Activated T-helper 1 cell treated with anti-CD3 and anti-CD28 coated beads, Interleukin-2, amount 50 U/mL, for 16 hours (primary cell): ENCODE results near the gene DECR2.
"Not testable (repeated sequence)": the region's sequence is repeated elsewhere in the genome, so short reads cannot be mapped to it uniquely, and the experiment has no call there.

Experiments
- DNase-seq, 2 donors: peaks; one replicate each; pipeline ENCODE4 v3.0.0-alpha.2; 2020; ENCODE audit warnings: low read depth in 1 of 2, low spot score in 1 of 2

The DECR2 gene

DNA sequence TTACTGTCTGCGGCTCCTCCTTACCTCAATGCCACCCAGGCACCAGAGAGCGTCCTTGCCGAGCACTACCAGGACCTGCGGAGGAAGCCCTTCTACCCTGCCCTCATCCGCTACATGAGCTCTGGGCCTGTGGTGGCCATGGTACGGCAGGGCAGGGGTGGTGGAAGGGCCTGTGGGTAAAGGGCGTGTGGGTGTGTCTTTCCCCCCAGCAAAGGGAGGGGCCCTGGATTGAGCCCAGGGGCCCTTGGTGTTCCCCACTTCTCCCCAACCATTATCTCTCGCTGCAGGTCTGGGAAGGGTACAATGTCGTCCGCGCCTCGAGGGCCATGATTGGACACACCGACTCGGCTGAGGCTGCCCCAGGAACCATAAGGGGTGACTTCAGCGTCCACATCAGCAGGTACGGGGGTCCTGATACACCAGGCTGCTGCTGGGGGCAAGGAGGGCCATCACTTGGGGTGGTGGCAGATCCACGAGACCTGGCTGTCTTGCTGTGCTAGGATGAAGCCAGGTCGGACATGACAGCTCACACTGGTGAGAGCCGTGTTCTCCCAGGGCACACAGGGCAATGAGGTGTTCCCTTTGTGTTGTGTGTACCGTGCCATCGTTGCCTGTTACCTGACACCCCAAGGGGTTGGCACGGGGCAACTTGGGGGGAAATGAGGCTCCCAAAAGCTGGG is 2.2 kb upstream of the DECR2 start:
- no peak for DNase-seq

DNA sequence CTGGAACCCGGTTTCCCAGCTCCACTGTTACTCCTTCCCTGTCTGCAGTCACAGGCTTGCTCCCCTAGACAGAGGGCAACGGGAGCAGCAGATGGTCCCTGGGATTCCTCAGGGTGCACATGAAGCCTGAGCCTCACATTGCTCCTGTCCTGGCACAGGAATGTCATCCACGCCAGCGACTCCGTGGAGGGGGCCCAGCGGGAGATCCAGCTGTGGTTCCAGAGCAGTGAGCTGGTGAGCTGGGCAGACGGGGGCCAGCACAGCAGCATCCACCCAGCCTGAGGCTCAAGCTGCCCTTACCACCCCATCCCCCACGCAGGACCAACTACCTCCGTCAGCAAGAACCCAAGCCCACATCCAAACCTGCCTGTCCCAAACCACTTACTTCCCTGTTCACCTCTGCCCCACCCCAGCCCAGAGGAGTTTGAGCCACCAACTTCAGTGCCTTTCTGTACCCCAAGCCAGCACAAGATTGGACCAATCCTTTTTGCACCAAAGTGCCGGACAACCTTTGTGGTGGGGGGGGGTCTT is 1.6 kb upstream of the DECR2 start:
- no peak for DNase-seq

DNA sequence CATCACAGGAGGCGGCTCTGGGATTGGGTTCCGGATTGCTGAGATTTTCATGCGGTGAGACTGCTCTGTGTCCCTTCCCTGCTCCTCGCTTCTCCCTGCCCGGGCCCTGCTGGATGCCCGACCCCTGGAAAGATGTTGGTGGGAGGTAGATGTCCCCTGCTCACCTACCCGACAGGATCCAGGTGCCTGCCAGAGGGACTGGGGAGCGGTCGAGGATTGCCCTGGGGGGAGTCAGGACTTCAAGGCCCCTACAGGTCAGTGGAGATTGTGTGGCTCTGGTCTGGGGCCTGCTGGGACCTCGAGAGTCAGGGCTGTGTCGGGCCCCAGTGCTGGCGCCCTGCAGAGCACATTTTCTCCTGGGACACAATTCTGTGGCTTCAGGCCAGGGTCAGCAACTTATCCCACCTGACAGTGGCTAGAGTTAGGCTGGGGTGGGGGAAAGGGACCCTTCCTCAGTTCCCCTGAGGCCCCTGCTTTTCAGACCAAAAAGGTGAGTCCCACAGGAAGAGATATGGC is 3.3 kb downstream of the DECR2 start:
- no peak for DNase-seq

DNA sequence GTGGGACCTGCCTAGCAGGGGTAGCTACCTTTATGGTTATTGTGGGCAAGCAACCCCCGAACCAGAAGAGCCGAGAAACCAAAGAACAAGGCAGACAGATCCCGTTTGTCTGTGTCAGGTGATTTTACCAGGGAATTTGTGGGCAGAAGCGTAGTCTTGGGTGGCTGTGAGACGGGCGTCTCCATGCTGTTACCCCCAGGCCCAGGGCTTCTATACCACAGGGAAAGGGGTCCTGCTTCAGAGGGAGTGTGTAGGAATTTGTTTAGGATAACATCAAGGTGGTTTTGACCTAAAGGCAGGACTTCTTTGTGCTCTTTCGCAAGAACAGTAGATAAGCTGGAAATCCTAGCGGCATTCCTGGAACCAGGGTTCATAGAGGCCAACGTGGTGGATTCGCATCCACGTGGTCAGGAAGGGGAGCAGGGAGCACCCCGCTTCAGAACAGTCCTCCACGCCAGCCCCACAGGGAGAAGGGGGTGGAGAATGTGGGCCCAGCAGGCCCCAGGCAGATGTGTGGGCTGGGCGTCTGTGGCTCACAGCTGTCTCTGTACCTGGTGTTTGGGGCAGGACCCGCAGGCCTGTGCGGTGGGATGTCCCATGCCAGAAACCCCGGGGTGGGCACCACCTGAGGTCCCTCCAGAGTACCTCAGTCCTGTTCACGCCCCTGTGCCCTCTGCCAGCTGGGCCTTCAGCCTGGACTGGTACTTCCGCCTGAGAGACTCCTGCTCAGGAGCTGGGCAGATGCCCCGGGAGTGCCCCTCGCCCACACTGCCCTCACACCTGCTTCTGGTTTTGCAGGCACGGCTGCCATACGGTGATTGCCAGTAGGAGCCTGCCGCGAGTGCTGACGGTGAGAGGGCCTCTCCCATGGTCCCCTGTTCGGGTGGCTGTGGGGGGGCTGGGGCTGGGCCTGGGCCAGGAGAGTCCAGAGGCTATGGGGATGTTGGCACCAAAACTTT is 4.1 kb downstream of the DECR2 start:
- DNase-seq = no peak

DNA sequence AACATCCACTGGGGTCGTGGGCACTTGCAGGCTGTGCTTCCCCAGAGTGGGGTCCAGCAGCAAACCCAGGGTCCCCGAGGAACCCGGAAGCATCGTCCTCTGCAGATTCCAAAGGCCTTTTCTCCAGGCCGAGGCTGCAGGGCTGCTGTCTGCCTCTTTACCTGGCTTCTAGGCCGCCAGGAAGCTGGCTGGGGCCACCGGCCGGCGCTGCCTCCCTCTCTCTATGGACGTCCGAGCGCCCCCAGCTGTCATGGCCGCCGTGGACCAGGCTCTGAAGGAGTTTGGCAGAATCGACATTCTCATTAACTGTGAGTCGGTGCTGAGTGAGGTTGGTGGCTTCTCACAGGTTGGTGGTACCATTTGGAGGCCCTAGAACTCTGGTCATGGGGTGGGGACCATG is 5.6 kb downstream of the DECR2 start:
- no peak for DNase-seq

DNA sequence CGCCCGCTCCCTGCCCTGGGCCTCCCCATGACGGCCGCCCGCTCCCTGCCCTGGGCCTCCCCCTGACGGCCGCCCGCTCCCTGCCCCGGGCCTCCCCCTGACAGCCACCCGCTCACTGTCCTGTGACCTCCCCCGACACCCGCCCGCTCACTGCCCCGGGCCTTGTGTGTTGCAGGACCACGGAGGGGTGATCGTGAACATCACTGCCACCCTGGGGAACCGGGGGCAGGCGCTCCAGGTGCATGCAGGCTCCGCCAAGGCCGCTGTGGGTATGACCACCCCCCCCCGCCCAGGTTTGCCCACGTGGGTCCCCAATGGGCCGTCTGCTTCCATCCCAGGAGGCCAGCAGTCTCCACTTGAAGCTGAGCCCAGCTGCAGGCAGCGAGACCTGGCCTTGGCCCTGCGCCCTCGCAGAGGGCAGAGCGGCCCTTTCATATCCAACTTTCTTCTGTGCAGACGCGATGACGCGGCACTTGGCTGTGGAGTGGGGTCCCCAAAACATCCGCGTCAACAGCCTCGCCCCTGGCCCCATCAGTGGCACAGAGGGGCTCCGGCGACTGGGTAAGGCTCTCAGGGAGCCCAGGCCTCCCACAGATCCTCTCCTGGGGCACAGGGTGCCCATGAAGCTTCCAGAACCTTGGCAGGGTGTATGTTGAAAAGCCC is 9.0 kb downstream of the DECR2 start:
- DNase-seq = no peak

DNA sequence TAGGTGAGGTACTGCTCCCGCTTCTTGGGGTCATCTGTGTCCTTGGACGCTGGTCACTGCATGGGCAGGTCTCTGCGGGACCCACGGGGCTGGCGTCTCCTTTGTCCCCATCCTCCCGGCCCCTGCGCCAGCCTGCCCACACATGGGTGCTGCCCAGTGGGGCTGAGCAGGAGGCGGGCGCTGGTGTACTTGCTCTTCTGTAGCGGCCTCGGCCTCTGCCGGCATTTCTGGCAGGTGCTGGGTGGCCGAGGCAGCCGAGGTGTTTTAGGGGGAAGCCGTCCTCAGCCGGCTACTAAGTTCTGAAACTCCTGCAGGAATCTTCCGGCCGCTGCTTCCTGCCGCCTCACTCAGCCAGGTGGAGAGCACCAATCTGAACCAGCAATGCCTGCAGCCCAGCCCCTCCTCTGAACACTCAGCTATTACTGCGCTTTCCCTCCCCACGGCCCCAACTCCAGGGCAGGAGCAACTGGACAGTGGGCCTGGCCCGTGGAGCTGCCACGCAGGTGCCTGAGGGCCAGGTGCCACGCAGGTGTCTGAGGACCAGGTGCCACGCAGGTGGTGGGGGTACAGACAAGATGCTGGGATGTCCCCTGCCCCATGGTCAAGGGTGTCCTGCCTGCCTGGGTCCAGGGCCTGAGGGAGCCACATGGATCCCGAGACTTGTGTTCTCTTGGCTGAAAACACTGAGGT is 10.0 kb downstream of the DECR2 start:
- no peak for DNase-seq

DNA sequence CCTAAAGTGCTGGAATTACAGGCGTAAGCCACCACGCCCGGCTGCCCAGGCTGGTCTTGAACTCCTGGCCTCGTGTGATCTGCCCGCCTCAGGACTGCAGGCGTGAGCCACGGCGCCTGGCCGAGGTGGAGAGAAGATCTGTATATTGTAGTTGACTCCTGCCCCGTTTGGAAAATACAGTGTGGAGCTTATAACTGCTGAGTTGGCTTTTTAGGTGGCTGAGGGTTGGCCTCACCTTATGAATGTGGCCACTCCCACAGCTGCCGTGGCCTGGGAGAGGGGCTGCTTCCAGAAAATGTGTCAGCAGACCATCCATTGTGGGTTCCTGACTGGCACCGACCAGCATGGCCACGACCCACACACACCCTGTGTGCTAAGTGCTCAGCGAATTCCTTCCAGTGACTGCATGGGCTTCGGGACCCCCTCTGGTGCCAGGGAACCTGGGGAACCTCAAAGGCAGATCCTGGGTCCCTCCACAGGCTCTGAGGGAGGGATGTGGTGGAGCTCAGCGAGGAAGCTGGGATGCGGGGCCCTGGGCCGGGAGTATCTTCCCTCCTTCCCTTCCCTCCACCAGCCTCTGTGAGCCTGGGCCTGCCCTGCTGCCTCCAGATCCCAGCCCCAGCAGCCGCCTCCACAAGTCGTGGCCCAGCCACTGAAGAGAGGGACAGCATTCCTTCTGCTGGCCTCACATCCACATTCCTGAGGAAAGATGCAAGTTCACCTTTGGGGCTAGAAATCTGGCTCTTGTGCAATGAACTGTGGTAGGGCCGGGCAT is 12.9 kb downstream of the DECR2 start:
- DNase-seq = no peak

DNA sequence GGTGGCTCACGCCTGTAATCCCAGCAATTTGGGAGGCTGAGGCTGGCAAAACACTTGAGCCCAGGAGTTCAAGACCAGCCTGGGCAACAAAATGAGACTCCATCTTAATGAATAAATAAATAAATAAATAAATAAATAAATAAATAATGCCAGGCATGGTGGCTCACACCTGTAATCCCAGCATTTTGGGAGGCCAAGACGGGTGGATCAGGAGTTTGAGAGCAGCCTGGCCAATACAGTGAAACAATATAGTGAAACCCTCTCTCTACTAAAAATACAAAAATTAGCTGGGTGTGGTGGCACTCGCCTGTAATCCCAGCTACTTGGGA is 13.4 kb downstream of the DECR2 start:
- not testable (repeated sequence) for DNase-seq

DNA sequence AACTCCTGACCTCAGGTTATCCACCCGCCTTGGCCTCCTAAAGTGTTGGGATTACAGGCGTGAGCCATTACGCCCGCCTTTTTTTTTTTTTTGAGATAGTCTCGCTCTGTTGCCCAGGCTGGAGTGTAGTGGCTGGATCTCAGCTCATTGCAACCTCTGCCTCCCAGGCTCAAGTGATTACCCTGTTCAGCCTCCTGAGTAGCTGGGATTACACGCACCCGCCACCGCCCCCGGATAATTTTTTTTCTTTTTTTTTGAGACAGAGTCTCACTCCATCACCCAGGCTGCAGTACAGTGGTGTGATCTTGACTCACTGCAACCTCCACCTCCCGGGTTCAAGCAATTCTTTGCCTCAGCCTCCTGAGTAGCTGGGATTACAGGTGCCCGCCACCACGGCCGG is 20.5 kb downstream of the DECR2 start:
- not testable (repeated sequence) for DNase-seq

DNA sequence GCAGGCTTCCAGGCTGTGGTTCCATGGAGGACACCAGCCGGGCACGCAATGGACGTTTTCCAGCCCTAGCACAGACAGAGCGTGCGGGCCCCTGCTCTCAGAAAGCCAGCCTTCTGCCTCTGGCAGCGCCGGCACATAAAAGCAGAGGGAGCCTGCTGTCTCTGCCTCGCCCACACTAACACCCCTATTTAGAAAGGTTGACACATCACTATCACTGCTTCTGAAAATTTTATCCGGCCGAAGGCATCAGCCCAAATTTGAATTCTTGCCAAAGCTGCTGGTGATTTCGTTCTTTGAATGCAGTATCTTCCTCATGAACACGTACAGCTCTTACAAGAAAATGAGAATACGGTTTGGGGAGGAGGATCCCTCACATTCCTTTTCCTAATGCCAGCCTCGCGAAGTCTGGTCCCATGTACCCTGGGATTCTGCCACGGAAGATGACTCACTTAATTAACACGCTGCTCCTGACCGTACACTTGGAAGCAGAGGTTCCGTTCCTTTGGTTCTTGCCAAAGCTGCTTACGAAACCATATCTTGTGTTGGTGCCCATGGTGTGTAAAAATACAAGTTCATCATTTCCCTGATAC is 22.4 kb downstream of the DECR2 start:
- DNase-seq = no peak

DNA sequence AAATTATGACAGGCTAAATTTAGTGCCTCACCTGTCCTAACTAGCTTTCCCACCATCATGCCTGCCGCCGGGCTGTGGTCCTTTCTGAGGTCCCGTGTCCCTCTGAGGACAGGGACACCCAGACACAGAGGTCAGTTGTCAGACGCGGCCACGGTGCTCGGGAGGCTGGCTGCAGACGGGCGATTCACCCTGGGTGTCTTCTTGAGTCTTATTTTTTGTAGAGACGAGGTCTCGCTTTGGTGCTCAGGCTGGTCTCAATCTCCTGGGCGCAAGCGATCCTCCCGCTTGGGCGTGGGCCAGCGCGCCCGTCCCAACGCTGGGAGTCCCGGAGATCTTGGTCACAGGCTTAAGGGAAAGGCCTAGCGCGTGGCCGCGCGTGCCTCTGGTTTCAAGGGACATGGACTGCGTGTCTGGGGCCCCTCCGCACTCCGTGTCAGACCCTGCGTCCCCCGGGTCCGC is 23.0 kb downstream of the DECR2 start:
- no peak for DNase-seq

DNA sequence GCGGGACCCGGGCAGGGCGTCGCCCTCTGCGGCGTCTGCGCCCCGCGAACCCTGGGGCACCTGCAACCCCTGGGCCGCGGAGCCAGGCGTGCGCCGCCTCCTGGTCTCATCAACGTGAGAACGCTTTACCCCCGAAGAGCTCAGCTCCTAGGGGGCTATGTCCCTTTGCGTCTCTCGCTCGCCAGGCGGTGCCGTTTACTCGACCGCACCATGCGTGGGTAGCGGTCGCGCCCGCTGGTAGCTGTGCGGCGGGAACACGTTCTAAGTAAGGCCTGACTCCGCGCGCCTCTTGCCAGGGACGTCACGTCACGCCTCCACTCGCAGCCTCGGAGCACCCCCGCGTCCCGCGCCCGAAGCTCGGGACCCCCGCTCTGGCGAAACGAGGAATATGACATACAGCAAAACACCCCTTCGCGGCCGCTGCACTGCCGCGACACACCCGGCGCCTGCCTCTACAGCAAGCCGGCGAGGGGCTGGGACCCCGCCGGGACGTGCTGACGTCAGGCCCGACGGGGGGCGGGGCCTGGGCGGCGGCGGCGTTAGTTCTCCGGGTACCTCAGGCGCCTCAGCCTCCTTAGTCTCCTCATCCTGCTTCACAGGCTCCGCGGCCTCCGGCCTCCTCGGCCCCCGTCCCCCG is 23.5 kb downstream of the DECR2 start, which contains the start of gene RAB11FIP3:
Gene RAB11FIP3 (plus strand): TSS at position 568 of the 637 bp plus-strand sequence. CDS start 358 bp downstream, outside the sequence.
- peak; percentile 70 to 74 for DNase-seq

DNA sequence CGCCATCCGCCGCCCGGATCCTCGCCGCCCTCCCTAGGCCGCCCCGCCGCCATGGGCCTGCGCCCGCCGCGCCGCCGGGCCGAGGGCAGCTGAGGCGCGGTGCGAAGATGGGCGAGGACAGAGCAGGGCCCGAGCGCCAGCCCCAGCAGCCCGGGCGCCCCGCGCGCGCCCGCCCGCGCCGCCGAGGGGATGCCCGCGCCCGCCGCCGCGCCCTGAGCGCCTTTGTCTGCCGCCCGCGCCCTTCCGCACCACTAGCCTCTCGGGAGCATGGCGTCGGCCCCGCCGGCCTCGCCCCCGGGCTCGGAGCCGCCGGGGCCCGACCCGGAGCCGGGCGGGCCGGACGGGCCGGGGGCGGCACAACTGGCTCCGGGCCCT is 24.0 kb downstream of the DECR2 start:
- DNase-seq = no peak

DNA sequence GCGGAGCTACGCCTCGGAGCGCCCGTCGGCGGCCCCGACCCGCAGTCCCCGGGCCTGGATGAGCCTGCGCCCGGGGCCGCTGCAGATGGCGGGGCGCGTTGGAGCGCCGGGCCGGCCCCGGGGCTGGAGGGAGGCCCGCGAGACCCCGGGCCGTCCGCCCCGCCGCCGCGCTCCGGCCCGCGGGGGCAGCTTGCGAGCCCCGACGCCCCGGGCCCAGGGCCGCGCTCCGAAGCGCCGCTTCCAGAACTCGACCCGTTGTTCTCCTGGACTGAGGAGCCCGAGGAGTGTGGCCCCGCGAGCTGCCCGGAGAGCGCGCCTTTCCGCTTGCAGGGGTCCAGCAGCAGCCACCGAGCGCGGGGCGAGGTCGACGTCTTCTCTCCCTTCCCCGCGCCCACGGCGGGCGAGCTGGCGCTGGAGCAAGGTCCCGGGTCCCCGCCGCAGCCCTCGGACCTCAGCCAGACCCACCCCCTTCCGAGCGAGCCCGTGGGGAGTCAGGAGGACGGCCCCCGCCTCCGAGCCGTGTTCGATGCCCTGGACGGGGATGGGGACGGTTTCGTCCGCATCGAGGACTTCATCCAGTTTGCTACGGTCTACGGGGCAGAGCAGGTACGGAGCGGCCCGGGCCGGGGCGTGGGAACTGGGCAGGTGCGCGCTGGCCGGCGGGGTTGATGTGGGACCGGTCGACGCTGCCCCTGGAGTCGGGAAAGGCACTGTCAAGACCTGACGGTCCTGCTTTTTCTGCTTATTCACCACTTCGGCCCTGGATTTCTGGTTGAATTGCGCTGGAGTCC is 24.6 kb downstream of the DECR2 start:
- no peak for DNase-seq

DNA sequence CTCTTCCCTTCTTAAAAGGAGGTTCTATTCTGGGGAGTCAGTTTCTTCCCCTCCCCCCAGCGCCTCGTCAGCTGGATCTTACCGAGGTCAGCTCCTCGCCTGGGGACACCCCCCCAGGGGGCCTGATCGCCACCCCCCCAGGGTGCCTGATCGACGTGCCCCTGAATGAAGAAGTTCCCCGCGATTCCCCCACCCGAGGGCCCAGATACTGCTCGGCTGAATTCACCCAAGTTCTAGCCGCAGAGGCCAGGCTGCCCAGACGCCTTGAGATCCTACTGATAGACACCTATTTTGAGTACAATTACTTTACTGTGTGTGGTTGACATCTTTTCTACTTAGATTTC is 25.2 kb downstream of the DECR2 start:
- no peak for DNase-seq

DNA sequence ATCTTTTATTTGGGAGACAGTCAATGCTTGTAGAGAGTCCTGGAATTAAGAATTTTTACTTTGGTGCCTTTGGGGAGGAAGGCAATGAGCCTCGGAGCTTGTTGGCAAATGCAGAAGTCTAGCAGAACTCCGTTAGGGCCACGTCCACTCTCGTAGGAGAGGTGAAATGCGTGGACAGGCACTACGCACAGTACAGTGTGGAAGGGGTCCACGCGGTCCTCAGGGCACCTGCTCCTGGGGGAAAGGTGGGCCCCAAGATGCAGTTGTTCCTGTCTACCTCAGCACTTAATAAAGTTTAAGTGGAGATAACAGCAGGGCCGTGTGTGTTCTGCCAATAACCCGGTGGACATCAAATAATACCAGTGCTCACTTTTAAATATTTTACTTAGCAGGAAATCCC is 25.6 kb downstream of the DECR2 start:
- DNase-seq = no peak

DNA sequence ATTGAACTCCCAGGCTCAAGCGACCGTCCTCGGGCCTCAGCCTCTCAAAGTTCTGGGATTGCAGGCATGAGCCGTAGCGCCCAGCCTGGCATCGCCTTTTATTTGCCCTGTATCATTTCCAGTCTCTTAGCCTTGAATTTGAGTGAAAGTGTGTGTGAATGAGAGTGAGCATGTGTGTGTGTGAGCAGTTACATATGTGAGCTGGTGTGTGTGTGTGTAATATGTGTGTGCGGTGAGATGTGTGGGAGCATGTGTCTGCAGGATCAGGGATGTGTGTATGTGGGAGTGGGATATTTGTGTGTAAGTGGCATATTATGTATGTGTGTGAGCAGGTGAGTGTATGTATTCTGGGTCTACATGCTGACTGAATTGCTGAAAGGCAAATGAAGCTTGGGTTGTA is 29.2 kb downstream of the DECR2 start:
- no peak for DNase-seq
